Measurements from ENCODE around the gene SLC22A23.

Gene SLC22A23

GRCh38 chr6:3320238-3320811 is 136.5 kb downstream of the SLC22A23 start:
- DNase-seq (ENCODE audit: extremely low read depth, low read depth): no peak

DNA sequence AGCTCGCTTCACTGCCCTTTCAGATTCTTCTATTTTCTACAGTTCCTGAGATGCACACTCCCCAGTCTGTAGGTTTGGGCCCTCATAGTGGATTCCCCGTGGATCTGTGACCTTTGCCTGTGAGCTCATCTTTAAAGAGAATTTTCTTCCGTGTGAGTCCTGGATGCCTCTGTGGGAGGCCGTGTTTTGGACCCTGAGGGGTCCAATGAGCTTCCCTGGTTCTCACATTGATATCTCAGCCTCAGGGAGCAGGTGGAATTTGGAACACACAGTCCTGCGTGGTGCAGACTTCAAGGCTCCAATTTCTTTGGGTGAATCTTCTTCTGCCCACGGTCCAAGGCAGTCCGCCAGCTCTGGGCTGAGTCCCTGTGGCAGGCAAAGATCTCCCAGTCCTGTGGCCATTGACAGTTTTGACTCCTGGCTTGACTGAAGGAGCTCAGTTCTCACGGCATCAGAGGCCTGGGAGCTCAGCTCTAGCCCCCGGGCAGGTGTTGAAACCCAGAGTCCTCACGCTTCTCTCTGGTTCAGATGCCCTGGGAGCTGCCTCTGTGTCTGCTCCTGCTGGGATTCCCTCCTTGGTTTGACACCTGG is 137.1 kb downstream of the SLC22A23 start:
- no peak for DNase-seq (ENCODE audit: extremely low read depth, low read depth)
- TF ChIP-seq, protein P1, sequence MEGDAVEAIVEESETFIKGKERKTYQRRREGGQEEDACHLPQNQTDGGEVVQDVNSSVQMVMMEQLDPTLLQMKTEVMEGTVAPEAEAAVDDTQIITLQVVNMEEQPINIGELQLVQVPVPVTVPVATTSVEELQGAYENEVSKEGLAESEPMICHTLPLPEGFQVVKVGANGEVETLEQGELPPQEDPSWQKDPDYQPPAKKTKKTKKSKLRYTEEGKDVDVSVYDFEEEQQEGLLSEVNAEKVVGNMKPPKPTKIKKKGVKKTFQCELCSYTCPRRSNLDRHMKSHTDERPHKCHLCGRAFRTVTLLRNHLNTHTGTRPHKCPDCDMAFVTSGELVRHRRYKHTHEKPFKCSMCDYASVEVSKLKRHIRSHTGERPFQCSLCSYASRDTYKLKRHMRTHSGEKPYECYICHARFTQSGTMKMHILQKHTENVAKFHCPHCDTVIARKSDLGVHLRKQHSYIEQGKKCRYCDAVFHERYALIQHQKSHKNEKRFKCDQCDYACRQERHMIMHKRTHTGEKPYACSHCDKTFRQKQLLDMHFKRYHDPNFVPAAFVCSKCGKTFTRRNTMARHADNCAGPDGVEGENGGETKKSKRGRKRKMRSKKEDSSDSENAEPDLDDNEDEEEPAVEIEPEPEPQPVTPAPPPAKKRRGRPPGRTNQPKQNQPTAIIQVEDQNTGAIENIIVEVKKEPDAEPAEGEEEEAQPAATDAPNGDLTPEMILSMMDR (IDR thresholded peaks at IDR 0.05; ENCODE audit: low read depth, low read length): no peak

More at GRCh38 chr6:3320238-3320811, 136.5 kb downstream of the SLC22A23 start:
- TF ChIP-seq, protein P1 (IDR thresholded peaks at IDR 0.05; ENCODE audit: low read depth, low read length): no peak

DNA sequence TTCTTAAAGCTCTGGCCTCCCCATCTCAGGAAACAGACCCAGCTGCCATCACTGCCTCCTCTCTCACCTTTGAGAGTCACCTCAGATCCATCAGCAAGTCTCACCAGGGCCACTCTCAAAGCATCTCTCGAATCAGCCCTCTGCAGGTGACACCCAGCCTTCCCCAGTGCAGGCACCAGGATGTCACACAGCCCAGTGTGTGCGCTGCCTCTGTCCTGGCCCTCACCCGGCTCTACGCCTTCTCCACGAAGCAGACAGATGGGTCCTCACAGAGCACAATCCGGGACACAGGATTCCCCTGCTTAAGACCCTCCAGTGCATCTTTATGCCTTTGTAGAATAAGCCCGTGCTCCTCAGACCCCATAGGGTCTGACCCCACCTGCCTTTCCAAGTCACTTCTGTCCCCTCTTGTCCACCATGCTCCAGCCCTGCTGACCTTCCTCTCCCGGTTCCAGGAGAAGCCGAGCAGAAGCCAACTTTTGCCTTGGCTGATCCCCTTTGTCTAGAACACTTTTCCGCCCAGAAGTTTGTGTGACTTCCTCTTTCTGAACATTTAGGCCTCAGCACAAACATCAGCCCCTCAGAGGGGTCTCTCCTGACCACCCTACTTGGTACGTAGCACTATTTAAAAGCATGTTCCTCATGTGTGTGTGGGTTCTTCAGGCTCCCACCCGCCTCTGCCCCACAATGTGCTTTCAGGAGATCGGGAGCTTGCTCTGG is 137.9 kb downstream of the SLC22A23 start:
- no peak for DNase-seq (ENCODE audit: extremely low read depth, low read depth)
- TF ChIP-seq, protein P1 (IDR thresholded peaks at IDR 0.05; ENCODE audit: low read depth, low read length): no peak

DNA sequence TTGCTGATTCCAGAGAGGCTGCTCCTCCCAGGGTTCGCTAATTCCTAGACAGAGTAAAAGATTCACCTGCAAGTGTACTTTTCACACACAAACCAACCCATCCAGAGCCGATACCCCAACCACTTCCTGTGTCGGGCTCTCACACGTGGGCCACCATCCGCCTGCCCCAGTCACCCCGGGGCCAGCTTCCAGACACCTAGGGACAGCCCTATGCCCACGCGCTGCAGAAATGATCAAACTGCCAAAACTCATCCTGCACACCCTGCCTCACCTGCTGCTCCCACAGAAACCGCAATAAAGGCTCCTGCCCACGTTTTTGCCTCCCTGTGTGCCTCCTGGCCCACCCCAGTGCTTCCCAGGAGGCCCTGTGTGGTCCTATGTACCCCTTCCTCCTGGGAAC is 138.6 kb downstream of the SLC22A23 start:
- DNase-seq (ENCODE audit: extremely low read depth, low read depth): no peak
- TF ChIP-seq, protein P1 (IDR thresholded peaks at IDR 0.05; ENCODE audit: low read depth, low read length): no peak

DNA sequence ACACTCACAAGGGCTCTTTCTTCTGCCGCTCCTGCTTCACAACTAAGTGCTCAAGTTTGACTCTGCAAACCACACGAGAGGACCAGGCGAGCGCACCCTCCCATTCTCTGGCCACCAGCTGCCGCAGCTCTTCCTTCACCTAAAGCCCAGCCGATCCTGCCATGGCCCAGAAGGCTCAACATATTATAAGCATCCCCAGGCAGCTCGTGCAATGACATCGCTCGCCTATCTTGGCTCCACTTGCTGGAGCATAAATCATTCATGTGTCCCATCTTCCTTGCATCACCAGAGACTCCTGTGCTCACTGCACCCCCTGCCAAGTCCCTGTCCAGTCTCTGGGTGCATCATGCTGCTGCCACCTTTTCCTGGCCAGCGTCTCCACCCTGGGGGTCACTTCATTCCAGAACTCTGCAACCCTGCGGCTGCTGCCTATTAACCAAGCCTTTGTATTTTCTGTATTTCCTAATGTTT is 139.1 kb downstream of the SLC22A23 start:
- no peak for DNase-seq (ENCODE audit: extremely low read depth, low read depth)
- TF ChIP-seq, protein P1 (IDR thresholded peaks at IDR 0.05; ENCODE audit: low read depth, low read length): no peak

- DNase-seq (ENCODE audit: extremely low read depth, low read depth): no peak
- TF ChIP-seq, protein P1 (IDR thresholded peaks at IDR 0.05; ENCODE audit: low read depth, low read length): no peak
These were observed 140.0 kb downstream of the SLC22A23 start for GRCh38 chr6:3316818-3317217.

- TF ChIP-seq, protein P1 (IDR thresholded peaks at IDR 0.05; ENCODE audit: low read depth, low read length): no peak
- DNase-seq (ENCODE audit: extremely low read depth, low read depth): no peak
These were observed 140.5 kb downstream of the SLC22A23 start for GRCh38 chr6:3316331-3316730.

All from AG09319 (cell line).